ENCODE results near the gene NLRP13.
"Not testable (repeated sequence)": the region's sequence is repeated elsewhere in the genome, so short reads cannot be mapped to it uniquely, and the experiment has no call there.

The NLRP13 gene

GRCh38 chr19:55956431-55956830 is 24.3 kb upstream of the NLRP13 start:
- no peak for DNase-seq (ENCODE audit: insufficient read length, low spot score)
- FAIRE-seq: no peak
- TF ChIP-seq CTCF (IDR thresholded peaks at IDR 0.05; ENCODE audit: insufficient read depth, missing control alignments): no peak

GRCh38 chr19:55950566-55950965 is 18.4 kb upstream of the NLRP13 start:
- DNase-seq (ENCODE audit: insufficient read length, low spot score); FAIRE-seq: not testable (repeated sequence)

- DNase-seq (ENCODE audit: insufficient read length, low spot score) (no peak), FAIRE-seq (no peak)
- no peak for TF ChIP-seq CTCF (IDR thresholded peaks at IDR 0.05; ENCODE audit: insufficient read depth, missing control alignments)
Measured at GRCh38 chr19:55947532-55947931, 15.4 kb upstream of the NLRP13 start, which contains the start of gene NLRP8. Gene NLRP8, plus strand, starts transcription at chr19:55947832.

- FAIRE-seq: no peak
- TF ChIP-seq CTCF (IDR thresholded peaks at IDR 0.05; ENCODE audit: insufficient read depth, missing control alignments): no peak
- DNase-seq (ENCODE audit: insufficient read length, low spot score): no peak
Measured at GRCh38 chr19:55940306-55940705, 8.2 kb upstream of the NLRP13 start.

- no peak for TF ChIP-seq CTCF (IDR thresholded peaks at IDR 0.05; ENCODE audit: insufficient read depth, missing control alignments)
- DNase-seq (ENCODE audit: insufficient read length, low spot score): no peak
- no peak for FAIRE-seq
Measured at GRCh38 chr19:55939206-55939605, 7.1 kb upstream of the NLRP13 start.

GRCh38 chr19:55935206-55935605 is 3.1 kb upstream of the NLRP13 start:
- FAIRE-seq (no peak), DNase-seq (ENCODE audit: insufficient read length, low spot score) (no peak)
- no peak for TF ChIP-seq CTCF (IDR thresholded peaks at IDR 0.05; ENCODE audit: insufficient read depth, missing control alignments)

- FAIRE-seq (no peak), DNase-seq (ENCODE audit: insufficient read length, low spot score) (no peak)
- no peak for TF ChIP-seq CTCF (IDR thresholded peaks at IDR 0.05; ENCODE audit: insufficient read depth, missing control alignments)
Measured at GRCh38 chr19:55930996-55931515, 1.1 kb downstream of the NLRP13 start.

- DNase-seq (ENCODE audit: insufficient read length, low spot score); FAIRE-seq: not testable (repeated sequence)
Measured at GRCh38 chr19:55929258-55929657, 2.9 kb downstream of the NLRP13 start.

Measured in D721Med (cell line).